PFSK-1 (cell line): ENCODE measurements around the gene PTH1R.

Experiments used
- FOXP2 ChIP-seq: optimal IDR thresholded peaks from 2 replicates; pipeline ENCODE3; 2011; ENCODE audit warnings: borderline replicate concordance, control low read depth, inconsistent platforms; ENCODE audit not compliant: insufficient read depth; ENCODE audit errors: extremely low read length, extremely low read depth
- POLR2AphosphoS5 ChIP-seq: IDR thresholded peaks from 2 replicates; pipeline ENCODE4 v1.6.1; 2012; ENCODE audit warnings: low read depth, mild to moderate bottlenecking, control low read depth, low read length, moderate library complexity
- SIN3A ChIP-seq: IDR thresholded peaks from 2 replicates; pipeline ENCODE4 v1.6.1; 2012; ENCODE audit warnings: mild to moderate bottlenecking, low read length, moderate library complexity, borderline replicate concordance; ENCODE audit not compliant: insufficient read depth
- TAF1 ChIP-seq: IDR thresholded peaks from 2 replicates; pipeline ENCODE4 v1.6.1; 2012; ENCODE audit warnings: low read length, control low read depth, borderline replicate concordance; ENCODE audit not compliant: insufficient read depth
- TF ChIP-seq, protein P1 (sequence below), 2 experiments: IDR thresholded peaks; 2 replicates each; pipeline versions ENCODE4 v1.6.1 to v1.8.0; 2011 to 2012; ENCODE audit warnings: low read depth in 2 of 2, low read length in 2 of 2, control low read depth in 1 of 2, inconsistent platforms in 1 of 2, mild to moderate bottlenecking in 1 of 2, moderate library complexity in 1 of 2; ENCODE audit not compliant: insufficient read depth in 1 of 2

PTH1R gene

DNA sequence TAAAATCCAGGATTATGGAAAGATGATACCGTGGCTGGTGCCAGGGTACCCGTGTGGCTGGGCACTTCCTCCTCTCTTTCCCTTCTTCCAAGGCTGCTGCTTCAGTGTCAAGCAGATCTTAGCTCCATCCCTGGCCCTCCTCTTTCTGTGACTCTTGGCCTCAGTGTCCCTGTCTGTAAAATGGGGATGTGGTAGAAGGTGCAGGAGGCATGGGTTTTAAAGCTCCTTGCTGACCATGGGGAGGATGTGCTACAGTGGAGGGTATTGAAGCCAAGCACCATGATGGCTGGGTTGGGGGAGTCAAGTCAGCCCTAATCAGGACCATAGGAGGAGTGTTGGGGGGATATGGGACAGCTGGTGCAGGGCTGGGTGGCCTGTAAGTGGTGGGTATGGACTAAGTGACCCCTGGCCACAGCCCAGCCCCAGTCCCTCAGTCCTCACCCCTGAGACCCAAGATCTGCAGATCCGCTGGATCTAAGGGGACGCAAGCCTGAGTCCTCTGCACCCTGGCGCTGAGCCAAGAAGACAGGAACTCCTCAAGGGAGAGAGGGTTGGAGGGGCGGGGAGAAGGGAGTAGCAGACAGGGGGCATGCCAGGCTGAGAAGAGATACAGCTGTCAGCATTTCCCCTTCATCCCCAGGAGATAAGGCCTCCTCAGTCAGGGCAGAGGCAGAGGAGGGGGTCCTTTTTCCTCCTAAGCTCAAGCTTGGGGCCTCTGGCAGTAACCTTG, 12.0 kb downstream of the PTH1R start:
- TF ChIP-seq, protein P1, sequence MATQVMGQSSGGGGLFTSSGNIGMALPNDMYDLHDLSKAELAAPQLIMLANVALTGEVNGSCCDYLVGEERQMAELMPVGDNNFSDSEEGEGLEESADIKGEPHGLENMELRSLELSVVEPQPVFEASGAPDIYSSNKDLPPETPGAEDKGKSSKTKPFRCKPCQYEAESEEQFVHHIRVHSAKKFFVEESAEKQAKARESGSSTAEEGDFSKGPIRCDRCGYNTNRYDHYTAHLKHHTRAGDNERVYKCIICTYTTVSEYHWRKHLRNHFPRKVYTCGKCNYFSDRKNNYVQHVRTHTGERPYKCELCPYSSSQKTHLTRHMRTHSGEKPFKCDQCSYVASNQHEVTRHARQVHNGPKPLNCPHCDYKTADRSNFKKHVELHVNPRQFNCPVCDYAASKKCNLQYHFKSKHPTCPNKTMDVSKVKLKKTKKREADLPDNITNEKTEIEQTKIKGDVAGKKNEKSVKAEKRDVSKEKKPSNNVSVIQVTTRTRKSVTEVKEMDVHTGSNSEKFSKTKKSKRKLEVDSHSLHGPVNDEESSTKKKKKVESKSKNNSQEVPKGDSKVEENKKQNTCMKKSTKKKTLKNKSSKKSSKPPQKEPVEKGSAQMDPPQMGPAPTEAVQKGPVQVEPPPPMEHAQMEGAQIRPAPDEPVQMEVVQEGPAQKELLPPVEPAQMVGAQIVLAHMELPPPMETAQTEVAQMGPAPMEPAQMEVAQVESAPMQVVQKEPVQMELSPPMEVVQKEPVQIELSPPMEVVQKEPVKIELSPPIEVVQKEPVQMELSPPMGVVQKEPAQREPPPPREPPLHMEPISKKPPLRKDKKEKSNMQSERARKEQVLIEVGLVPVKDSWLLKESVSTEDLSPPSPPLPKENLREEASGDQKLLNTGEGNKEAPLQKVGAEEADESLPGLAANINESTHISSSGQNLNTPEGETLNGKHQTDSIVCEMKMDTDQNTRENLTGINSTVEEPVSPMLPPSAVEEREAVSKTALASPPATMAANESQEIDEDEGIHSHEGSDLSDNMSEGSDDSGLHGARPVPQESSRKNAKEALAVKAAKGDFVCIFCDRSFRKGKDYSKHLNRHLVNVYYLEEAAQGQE (IDR thresholded peaks at IDR 0.05; ENCODE audit: insufficient read depth in 1 of 2, low read depth in 2 of 2, low read length in 2 of 2) = no peak
- TF ChIP-seq POLR2AphosphoS5 (no peak), FOXP2 (no peak), SIN3A (no peak), TAF1 (no peak)

DNA sequence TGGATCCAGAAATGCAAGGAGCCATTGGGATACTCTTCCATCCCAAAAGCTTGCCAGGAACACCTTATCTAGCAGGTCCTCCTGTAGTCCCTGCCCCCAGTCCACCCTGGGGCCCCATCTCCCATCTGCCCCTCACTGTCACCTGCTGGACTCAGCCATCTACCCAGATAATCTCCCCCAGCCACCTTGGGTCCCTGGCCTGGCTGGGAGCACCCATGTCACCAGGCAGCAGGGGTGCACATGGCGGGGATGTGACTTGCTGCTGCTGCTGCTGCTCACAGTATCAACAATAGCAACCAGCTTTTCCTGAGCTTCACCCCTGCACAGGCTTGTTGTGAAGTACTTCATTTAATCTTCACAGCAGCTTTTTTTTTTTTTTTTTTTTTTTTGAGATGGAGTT, 12.6 kb downstream of the PTH1R start:
- TF ChIP-seq FOXP2 (no peak), SIN3A (no peak), POLR2AphosphoS5 (no peak), TAF1 (no peak)
- TF ChIP-seq, protein P1 (IDR thresholded peaks at IDR 0.05; ENCODE audit: insufficient read depth in 1 of 2, low read depth in 2 of 2, low read length in 2 of 2) = no peak

DNA sequence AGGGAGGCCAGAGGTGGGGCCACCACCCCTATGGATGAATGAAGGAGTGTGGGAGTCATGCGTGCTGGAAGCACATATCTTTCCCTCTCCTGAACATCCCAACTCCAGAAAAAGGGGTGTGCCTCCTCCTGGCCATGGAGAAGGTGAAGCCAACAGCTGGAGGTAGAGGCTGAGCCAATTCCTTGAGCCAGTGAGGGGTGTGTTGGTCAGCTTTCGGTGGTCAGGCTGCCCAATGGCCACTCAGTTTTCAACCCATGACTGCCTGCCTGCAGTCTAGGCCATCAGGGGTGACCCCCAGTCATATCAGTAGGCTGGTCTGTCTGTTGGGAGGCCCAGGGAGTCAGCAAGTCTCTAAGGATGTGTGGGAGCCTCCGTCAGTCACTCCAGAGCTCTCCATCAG, 13.6 kb downstream of the PTH1R start:
- TF ChIP-seq TAF1 (no peak), SIN3A (no peak), POLR2AphosphoS5 (no peak), FOXP2 (no peak)
- TF ChIP-seq, protein P1 (IDR thresholded peaks at IDR 0.05; ENCODE audit: insufficient read depth in 1 of 2, low read depth in 2 of 2, low read length in 2 of 2) = no peak

DNA sequence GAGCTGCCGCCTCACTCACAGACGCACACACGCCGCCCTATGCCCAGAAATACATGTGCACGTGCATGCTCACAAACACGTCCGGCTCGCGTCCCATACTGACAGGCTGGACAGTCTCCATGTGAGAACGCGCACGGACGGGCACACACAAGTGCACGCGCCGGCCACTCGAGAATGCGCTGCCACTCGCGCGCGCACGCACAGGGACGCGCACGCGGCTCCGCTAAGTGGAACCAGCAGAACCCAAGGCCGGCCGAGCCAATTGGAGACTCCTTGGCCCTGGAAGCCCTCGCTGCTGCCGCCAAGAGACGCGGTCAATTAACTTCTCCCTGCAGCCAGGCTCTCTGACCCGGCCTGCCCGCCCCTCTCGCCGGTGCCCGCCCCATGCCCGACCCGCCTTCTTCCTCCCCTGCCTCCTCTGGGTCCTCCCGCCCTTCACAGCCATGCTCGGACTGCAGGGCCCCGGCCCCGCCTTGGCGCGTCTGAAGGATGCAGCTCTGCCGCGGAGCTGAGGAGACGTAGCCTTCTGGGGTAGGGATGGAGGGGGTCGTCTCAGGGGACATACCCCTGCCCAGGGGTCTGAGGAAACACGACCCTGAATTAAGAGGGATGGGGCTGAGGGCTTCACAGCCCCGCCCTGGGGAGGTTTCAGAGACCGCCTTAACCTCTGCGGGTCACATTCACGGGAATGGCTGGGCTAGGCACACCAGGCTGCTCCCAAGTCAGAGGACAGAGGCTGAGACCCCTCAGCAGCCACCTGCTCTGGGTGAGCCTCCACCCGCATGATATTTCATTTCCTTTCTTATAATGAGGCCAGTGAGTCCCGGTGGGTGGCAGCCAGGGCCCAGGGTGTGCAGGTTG, 15.0 kb downstream of the PTH1R start:
- TF ChIP-seq FOXP2 (no peak), TAF1 (no peak), POLR2AphosphoS5 (no peak)
- TF ChIP-seq, protein P1 (IDR thresholded peaks at IDR 0.05; ENCODE audit: insufficient read depth in 1 of 2, low read depth in 2 of 2, low read length in 2 of 2) = no peak
